GM21529 (cell line): ENCODE measurements around the gene TIRAP.

ENCODE experiments used
- ATAC-seq: cut with Tn5 transposase; IDR thresholded peaks from one replicate; pipeline ENCODE4 v1.9.1; 2021; ENCODE audit not compliant: unreplicated experiment

TIRAP gene

DNA sequence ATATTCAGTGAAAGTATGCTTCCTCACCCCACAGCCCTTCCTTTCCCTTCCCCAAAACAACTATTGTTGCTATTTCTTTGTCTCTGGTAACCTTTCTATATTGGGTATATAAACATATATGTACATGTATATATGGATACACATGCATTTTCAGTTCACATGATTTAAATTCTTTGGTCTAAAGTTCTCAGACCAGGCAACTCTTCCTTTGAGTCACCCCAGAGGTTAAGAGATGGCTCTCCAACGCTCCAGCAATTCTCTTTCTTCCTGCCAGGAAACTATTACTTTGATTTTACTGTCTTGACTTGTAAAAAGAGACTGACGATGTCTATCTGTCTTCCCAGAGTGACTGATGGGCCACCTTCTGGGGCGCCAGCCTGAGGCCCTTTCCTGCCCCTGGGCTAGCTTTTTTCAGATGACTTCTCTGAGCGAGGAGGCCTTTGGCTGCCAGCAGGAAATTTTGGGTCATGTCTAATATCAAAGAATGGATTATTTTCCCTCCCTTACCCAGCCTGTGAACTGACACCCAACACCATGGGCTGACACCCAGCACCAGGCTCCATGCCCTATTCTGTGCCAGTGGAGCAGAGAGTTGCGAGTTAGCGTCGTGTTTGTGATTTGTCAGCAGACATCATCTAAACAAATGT, 58.2 kb downstream of the TIRAP start:
- ATAC-seq, result no peak

DNA sequence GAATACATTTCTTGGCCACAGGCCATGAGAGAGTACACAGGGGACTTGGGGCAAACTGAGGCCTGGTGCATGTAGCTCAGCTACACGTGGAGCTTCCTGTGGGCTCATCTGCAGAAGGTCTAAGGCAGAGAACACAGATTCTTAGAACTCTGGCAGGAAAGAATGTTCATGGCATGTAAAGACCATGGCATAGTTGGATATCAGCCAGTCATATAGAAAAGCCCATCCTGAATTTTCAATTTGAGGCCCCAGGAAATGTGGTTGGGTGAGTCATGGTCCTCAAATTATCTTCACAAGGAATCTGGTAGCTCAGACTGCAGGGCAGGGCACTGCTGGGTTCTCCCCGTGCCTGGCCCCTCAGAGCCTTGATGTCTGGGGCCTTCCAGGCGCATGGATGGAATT, 58.9 kb downstream of the TIRAP start:
- no peak for ATAC-seq

DNA sequence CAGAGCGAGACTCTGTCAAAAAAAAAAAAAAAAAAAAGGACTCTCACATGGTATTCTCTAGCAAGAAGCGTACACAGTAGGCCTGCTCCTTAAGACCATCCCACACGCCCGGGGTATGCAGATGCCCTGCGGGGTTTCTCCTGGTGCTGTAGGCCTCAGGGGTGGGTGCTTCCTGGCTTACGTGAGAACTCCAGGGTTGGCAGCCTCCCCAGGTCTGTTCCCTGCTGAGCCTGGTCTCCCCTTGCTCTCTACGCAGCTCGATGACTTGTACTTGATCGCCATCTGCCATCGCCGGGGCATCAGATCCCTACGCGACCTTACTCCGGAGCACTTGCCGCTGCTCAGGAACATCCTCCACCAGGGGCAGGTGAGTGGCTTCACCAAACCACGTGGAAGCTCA, 60.2 kb downstream of the TIRAP start:
- no peak for ATAC-seq
